ENCODE measurements around the gene ADAMTS20.

The ADAMTS20 gene

GRCh38 chr12:43401096-43401495, 150.9 kb downstream of the ADAMTS20 start:
- TF ChIP-seq CTCF (IDR thresholded peaks at IDR 0.05; ENCODE audit: low read depth, low read length), result no peak
- Histone ChIP-seq H3K36me3 (no peaks in the 10 kb centered on the region), H3K4me1 (no peaks in the 10 kb centered on the region), H3K4me3 (ENCODE audit: low read depth, low read length) (no peak overlapping the region), H3K9me3 (no peaks in the 10 kb centered on the region), H3K27me3 (peaks cover 10% of the 10 kb centered on the region; the same call in 1 of the 2 replicates)
- DNase-seq, result no peak

GRCh38 chr12:43396671-43397070, 155.3 kb downstream of the ADAMTS20 start:
- TF ChIP-seq CTCF (IDR thresholded peaks at IDR 0.05; ENCODE audit: low read depth, low read length), result no peak
- peaks cover 18% of the 10 kb centered on the region for H3K27me3 ChIP-seq
- no peak for DNase-seq

GRCh38 chr12:43392116-43392515, 159.9 kb downstream of the ADAMTS20 start:
- no peak for TF ChIP-seq CTCF (IDR thresholded peaks at IDR 0.05; ENCODE audit: low read depth, low read length)
- H3K9me3 ChIP-seq, result no peaks in the 10 kb centered on the region
- H3K27me3 ChIP-seq, result peaks cover 16% of the 10 kb centered on the region
- DNase-seq, result no peak
- no peak overlapping the region for H3K4me3 ChIP-seq (ENCODE audit: low read depth, low read length)
- no peaks in the 10 kb centered on the region for H3K4me1 ChIP-seq
- H3K36me3 ChIP-seq, result no peaks in the 10 kb centered on the region

More at GRCh38 chr12:43396671-43397070, 155.3 kb downstream of the ADAMTS20 start:
- Histone ChIP-seq H3K36me3 (no peaks in the 10 kb centered on the region), H3K4me1 (no peaks in the 10 kb centered on the region), H3K4me3 (ENCODE audit: low read depth, low read length) (no peak overlapping the region), H3K9me3 (no peaks in the 10 kb centered on the region)

GRCh38 chr12:43381879-43382278, 170.1 kb downstream of the ADAMTS20 start:
- H3K9me3 ChIP-seq, result no peaks in the 10 kb centered on the region
- H3K27me3 ChIP-seq, result no peaks in the 10 kb centered on the region
- no peak for TF ChIP-seq CTCF (IDR thresholded peaks at IDR 0.05; ENCODE audit: low read depth, low read length)
- no peak overlapping the region for H3K4me3 ChIP-seq (ENCODE audit: low read depth, low read length)
- no peaks in the 10 kb centered on the region for H3K4me1 ChIP-seq
- H3K36me3 ChIP-seq, result no peaks in the 10 kb centered on the region
- no peak for DNase-seq

DNA sequence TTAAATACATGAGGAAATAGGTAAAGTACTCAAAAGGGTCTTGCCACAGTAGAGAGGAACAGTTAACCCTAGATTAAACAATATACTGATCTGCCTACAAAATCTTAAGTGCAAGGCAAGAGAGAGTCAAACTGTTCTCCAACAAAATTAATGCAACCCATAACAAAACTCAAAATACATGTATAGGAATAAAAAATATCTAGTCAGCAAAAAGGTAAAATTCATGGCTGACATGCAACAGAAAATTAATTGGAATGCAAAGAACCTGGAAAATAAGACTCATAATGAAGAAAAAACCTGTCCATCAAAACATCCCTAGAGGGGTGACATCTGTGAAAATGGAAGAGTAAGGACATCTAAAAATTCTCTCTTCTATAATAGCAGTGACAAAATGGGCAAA, 173.6 kb downstream of the ADAMTS20 start:
- Histone ChIP-seq H3K27me3 (no peaks in the 10 kb centered on the region), H3K36me3 (no peaks in the 10 kb centered on the region), H3K4me1 (no peaks in the 10 kb centered on the region), H3K9me3 (no peaks in the 10 kb centered on the region), H3K4me3 (ENCODE audit: low read depth, low read length) (no peak overlapping the region)
- DNase-seq, result no peak
- no peak for TF ChIP-seq CTCF (IDR thresholded peaks at IDR 0.05; ENCODE audit: low read depth, low read length)

DNA sequence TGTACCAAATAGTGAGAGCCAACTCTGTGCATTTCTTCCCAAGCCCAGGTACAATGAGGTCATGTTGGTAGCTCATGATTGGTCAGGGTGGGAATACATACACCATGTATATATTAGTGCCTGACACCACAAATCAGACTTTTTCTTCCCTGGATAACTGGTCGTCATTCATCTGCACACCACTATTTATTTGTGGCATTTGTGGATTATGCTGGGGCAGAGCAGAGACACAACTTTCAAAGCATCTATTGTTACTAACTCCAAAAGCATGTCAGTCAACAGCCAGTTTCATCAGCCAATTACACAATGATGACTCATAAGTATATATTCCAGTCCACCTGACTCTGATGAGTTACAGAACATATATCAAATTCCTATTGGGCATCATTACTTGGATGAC, 181.7 kb downstream of the ADAMTS20 start:
- no peak for DNase-seq
- Histone ChIP-seq H3K27me3 (peaks cover 28% of the 10 kb centered on the region), H3K4me3 (ENCODE audit: low read depth, low read length) (no peak overlapping the region), H3K9me3 (no peaks in the 10 kb centered on the region), H3K4me1 (no peaks in the 10 kb centered on the region), H3K36me3 (no peaks in the 10 kb centered on the region)
- no peak for TF ChIP-seq CTCF (IDR thresholded peaks at IDR 0.05; ENCODE audit: low read depth, low read length)
